ENCODE results near the gene UBL4B.

The UBL4B gene

DNA sequence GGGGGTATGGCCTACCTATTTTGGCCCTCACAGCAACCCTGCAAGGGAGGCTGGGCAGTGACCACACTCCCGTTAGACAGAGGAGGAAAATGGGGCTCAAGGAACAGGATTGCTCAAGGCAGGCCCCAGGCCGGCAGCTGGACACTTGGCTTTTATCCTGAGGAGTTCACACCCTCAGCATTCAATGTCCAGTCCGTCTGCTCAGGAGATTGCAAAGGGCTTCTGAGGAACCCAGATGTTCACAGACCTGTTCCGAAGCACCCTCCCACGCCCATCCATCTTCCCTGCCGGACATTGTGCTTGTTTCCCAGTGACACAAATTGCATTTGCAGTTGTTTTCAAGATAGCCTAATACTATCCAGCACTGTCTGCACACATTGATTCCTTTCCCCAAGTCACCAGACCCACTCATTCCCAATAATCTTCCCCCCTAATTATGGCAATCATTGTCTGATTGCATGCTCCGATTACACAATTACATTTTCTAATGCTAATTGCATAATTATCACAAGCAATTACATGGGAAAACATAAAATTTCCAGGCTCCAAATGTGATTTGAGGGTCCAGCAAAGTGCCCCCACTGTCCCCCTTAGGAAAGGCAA lies 4.3 kb upstream of the UBL4B start:
- H3K4me3 ChIP-seq (ENCODE audit: low read length), result no peak overlapping the region
- no peak overlapping the region for H3K27ac ChIP-seq (ENCODE audit: low read depth, low read length)
- no peaks in the 10 kb centered on the region for H3K36me3 ChIP-seq (ENCODE audit: control insufficient read depth, insufficient read depth, low read length)
- no peaks in the 10 kb centered on the region for H3K27me3 ChIP-seq (ENCODE audit: control insufficient read depth, insufficient read depth, low read length)
- no peak overlapping the region for H3K9ac ChIP-seq (ENCODE audit: low read length)
- no peaks in the 10 kb centered on the region for H3K4me1 ChIP-seq (ENCODE audit: control insufficient read depth, insufficient read depth, low read length)

- Histone ChIP-seq H3K36me3 (ENCODE audit: control insufficient read depth, insufficient read depth, low read length) (no peaks in the 10 kb centered on the region), H3K27ac (ENCODE audit: low read depth, low read length) (no peak overlapping the region), H3K4me3 (ENCODE audit: low read length) (no peak overlapping the region), H3K9ac (ENCODE audit: low read length) (no peak overlapping the region), H3K4me1 (ENCODE audit: control insufficient read depth, insufficient read depth, low read length) (no peaks in the 10 kb centered on the region), H3K27me3 (ENCODE audit: control insufficient read depth, insufficient read depth, low read length) (no peaks in the 10 kb centered on the region)
Measured at GRCh38 chr1:110111081-110111480, 1.2 kb upstream of the UBL4B start.

DNA sequence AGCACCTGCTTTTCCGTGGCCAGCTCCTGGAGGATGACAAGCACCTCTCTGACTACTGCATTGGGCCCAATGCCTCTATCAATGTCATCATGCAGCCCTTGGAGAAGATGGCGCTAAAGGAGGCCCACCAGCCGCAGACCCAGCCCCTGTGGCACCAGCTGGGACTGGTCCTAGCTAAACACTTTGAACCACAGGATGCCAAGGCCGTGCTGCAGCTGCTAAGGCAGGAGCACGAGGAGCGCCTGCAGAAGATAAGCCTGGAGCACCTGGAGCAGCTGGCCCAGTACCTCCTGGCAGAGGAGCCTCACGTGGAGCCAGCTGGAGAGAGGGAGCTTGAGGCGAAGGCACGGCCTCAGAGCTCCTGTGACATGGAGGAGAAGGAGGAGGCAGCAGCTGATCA lies 413 bp downstream of the UBL4B start:
- Histone ChIP-seq H3K4me1 (ENCODE audit: control insufficient read depth, insufficient read depth, low read length) (no peaks in the 10 kb centered on the region), H3K4me3 (ENCODE audit: low read length) (no peak overlapping the region), H3K27me3 (ENCODE audit: control insufficient read depth, insufficient read depth, low read length) (no peaks in the 10 kb centered on the region), H3K36me3 (ENCODE audit: control insufficient read depth, insufficient read depth, low read length) (no peaks in the 10 kb centered on the region), H3K9ac (ENCODE audit: low read length) (no peak overlapping the region), H3K27ac (ENCODE audit: low read depth, low read length) (no peak overlapping the region)

DNA sequence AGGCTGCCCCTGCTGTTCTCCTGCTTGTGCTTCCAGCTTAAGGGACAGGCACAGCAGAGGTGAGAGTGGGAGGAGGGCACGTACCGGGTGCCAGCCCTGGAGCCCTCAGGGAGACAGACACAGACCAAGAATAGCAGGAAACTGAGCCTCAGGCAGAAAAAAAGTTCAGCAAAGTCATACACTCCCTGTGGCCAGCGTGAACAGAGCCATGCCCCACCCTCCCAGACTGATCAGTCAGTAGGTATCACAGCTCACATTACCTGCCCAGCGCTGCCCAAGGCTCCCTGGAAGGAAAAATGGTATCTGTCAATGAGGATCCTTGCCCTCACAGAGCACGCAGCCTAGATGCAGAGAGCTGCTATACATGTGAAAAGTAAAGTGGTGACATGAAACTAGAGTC lies 1.3 kb downstream of the UBL4B start:
- Histone ChIP-seq H3K27ac (ENCODE audit: low read depth, low read length) (no peak overlapping the region), H3K36me3 (ENCODE audit: control insufficient read depth, insufficient read depth, low read length) (no peaks in the 10 kb centered on the region), H3K27me3 (ENCODE audit: control insufficient read depth, insufficient read depth, low read length) (no peaks in the 10 kb centered on the region), H3K4me1 (ENCODE audit: control insufficient read depth, insufficient read depth, low read length) (no peaks in the 10 kb centered on the region), H3K9ac (ENCODE audit: low read length) (no peak overlapping the region), H3K4me3 (ENCODE audit: low read length) (no peak overlapping the region)

GRCh38 chr1:110114173-110114572 lies 1.9 kb downstream of the UBL4B start:
- H3K36me3 ChIP-seq (ENCODE audit: control insufficient read depth, insufficient read depth, low read length), result no peaks in the 10 kb centered on the region
- no peak overlapping the region for H3K9ac ChIP-seq (ENCODE audit: low read length)
- no peaks in the 10 kb centered on the region for H3K4me1 ChIP-seq (ENCODE audit: control insufficient read depth, insufficient read depth, low read length)
- H3K4me3 ChIP-seq (ENCODE audit: low read length), result no peak overlapping the region
- no peak overlapping the region for H3K27ac ChIP-seq (ENCODE audit: low read depth, low read length)
- no peaks in the 10 kb centered on the region for H3K27me3 ChIP-seq (ENCODE audit: control insufficient read depth, insufficient read depth, low read length)

- Histone ChIP-seq H3K9ac (ENCODE audit: low read length) (no peak overlapping the region), H3K4me3 (ENCODE audit: low read length) (no peak overlapping the region), H3K27ac (ENCODE audit: low read depth, low read length) (no peak overlapping the region), H3K27me3 (ENCODE audit: control insufficient read depth, insufficient read depth, low read length) (no peaks in the 10 kb centered on the region), H3K4me1 (ENCODE audit: control insufficient read depth, insufficient read depth, low read length) (no peaks in the 10 kb centered on the region), H3K36me3 (ENCODE audit: control insufficient read depth, insufficient read depth, low read length) (no peaks in the 10 kb centered on the region)
Measured at GRCh38 chr1:110114784-110115183, 2.5 kb downstream of the UBL4B start.

DNA sequence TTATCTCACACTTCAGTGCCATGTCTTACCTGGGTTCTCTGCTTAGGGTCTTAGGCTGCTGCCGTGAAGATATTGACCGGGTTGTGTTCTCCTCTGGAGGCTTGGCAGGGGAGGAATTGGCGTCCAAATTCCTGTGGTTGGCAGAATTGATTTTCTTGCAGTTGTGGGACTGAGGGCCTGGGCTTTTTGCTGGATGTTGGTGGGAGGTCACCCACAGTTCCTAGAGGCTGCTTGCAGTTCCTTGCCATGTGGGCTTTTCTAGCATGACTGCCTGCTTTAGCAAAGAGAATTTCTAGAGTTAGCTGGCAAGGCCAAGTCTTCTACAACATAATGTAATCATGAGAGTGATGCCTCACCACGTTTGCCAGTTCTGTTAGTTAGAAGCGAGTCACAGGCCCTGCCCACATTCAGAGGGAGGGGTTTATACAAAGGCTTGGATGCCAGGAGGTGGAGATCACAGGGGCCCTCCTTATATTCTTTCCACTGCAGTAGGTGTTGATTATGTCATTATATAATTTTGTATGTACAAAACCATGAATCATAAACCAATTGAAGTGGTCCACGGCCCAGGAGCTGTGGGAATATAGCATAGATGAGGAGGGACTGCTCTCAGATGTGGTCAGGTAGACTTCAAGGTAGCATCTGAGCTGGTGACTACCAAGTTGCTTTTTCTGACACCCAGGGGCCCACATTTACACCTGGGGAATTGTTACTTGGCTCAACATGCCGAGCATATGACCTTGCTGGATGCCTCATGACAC lies 6.6 kb downstream of the UBL4B start:
- H3K27me3 ChIP-seq (ENCODE audit: control insufficient read depth, insufficient read depth, low read length), result no peaks in the 10 kb centered on the region
- no peak overlapping the region for H3K4me3 ChIP-seq (ENCODE audit: low read length)
- H3K36me3 ChIP-seq (ENCODE audit: control insufficient read depth, insufficient read depth, low read length), result no peaks in the 10 kb centered on the region
- H3K9ac ChIP-seq (ENCODE audit: low read length), result no peak overlapping the region
- peaks cover 11% of the 10 kb centered on the region for H3K4me1 ChIP-seq (ENCODE audit: control insufficient read depth, insufficient read depth, low read length)
- H3K27ac ChIP-seq (ENCODE audit: low read depth, low read length), result no peak overlapping the region

- Histone ChIP-seq H3K36me3 (ENCODE audit: control insufficient read depth, insufficient read depth, low read length) (no peaks in the 10 kb centered on the region), H3K4me1 (ENCODE audit: control insufficient read depth, insufficient read depth, low read length) (peaks cover 11% of the 10 kb centered on the region), H3K4me3 (ENCODE audit: low read length) (no peak overlapping the region), H3K27ac (ENCODE audit: low read depth, low read length) (no peak overlapping the region), H3K9ac (ENCODE audit: low read length) (no peak overlapping the region), H3K27me3 (ENCODE audit: control insufficient read depth, insufficient read depth, low read length) (no peaks in the 10 kb centered on the region)
Measured at GRCh38 chr1:110119843-110120242, 7.6 kb downstream of the UBL4B start.

DNA sequence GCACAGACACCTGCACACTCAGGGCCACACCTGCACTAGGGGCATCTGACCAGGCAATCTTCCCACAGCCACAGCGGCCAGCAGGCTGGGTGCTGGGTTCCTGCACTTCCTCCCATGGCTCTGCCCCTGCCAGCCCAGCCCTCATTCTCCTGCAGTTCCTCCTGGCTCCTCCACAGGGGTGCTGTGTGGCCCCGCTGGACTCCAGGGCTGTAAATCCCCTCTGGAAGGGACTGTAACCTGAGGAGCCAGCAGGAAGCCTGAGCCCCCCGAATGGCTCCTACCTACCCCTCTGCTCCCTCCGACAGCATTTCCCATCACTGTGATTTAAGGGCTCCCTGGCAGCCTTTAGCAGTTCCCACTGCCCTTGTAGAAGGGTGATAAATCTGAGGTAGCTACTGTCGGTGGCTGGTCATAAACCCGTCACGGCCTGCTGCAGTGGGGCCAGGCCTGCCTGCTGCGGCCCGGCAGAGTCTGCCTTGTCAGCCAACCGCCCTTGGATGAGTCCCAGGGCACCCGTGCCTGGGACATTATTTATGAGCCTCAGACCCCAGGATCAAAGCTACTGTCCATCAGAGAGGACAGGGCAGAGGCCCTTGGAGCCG lies 8.8 kb downstream of the UBL4B start:
- peaks cover 2% of the 10 kb centered on the region for H3K27me3 ChIP-seq (ENCODE audit: control insufficient read depth, insufficient read depth, low read length)
- H3K4me3 ChIP-seq (ENCODE audit: low read length), result no peak overlapping the region
- peaks cover 11% of the 10 kb centered on the region for H3K4me1 ChIP-seq (ENCODE audit: control insufficient read depth, insufficient read depth, low read length)
- H3K36me3 ChIP-seq (ENCODE audit: control insufficient read depth, insufficient read depth, low read length), result no peaks in the 10 kb centered on the region
- peak overlapping the region; percentile 70 for H3K27ac ChIP-seq (ENCODE audit: low read depth, low read length)
- no peak overlapping the region for H3K9ac ChIP-seq (ENCODE audit: low read length)

DNA sequence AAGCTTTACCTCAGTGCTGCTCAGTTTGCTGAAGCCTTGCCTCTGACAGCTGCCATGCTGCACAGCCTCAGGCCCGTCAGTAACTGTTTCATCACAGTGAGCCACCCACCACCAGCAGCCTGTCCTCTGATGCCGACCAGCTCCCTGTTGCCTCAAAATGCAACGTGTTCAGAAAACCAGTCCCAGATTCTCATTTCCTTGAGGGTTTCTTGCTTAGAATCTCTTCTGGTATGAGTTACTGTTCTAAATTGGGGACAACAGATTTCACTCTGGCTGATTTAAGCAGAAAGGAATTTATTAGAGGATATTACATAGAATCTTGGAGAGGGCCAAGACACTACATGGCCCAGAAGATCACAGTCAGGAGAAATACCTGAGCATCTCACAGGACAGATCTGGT lies 11.0 kb downstream of the UBL4B start:
- Histone ChIP-seq H3K4me3 (ENCODE audit: low read length) (no peak overlapping the region), H3K36me3 (ENCODE audit: control insufficient read depth, insufficient read depth, low read length) (no peaks in the 10 kb centered on the region), H3K27ac (ENCODE audit: low read depth, low read length) (no peak overlapping the region), H3K27me3 (ENCODE audit: control insufficient read depth, insufficient read depth, low read length) (peaks cover 4% of the 10 kb centered on the region), H3K4me1 (ENCODE audit: control insufficient read depth, insufficient read depth, low read length) (peaks cover 11% of the 10 kb centered on the region), H3K9ac (ENCODE audit: low read length) (no peak overlapping the region)

DNA sequence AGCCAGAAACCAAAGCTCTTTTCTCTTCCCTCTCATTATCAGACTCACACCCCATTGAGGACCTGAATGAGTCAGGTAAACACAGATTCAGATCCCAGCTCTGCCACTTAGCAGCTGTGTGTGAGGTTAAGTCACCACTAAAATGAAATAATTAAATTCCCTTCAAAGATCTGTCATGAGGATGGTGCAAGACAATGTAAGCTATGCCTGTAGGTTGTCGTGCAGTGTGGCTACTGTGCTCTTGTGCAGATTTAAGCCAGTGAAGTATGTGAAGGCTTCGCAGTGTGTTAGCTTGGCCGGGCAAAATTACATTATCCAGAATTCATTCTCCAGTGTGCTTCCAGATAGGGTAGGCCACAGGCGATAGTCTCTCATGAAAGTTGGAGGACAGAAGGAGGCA lies 13.6 kb downstream of the UBL4B start:
- no peak overlapping the region for H3K4me3 ChIP-seq (ENCODE audit: low read length)
- no peak overlapping the region for H3K9ac ChIP-seq (ENCODE audit: low read length)
- H3K36me3 ChIP-seq (ENCODE audit: control insufficient read depth, insufficient read depth, low read length), result no peaks in the 10 kb centered on the region
- H3K4me1 ChIP-seq (ENCODE audit: control insufficient read depth, insufficient read depth, low read length), result peaks cover 7% of the 10 kb centered on the region
- peaks cover 6% of the 10 kb centered on the region for H3K27me3 ChIP-seq (ENCODE audit: control insufficient read depth, insufficient read depth, low read length)
- no peak overlapping the region for H3K27ac ChIP-seq (ENCODE audit: low read depth, low read length)

DNA sequence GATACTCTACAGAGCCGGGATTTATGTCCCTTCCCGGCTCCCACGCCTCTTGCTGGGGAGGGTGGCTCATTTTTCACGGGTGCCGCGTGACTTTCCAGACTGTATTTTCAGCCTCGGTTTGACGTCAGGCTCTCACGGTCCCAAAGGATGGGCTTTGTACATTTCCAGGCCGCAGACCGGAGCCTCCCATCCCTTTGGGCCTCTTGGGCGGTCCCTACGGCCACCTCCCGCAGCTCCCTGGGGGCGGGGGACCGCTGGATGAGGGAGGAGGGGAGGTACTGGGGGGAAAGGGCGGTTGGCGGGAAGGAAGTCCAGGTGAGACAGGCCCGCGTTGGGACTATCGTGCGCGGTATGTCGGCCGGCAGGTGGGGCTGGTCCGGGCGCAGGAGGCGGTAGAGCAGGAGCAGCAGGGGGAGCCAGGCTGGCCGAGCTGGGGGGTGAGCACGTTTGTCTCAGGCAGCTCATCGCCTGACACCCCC lies 17.9 kb downstream of the UBL4B start:
- H3K4me1 ChIP-seq (ENCODE audit: control insufficient read depth, insufficient read depth, low read length), result no peaks in the 10 kb centered on the region
- no peaks in the 10 kb centered on the region for H3K36me3 ChIP-seq (ENCODE audit: control insufficient read depth, insufficient read depth, low read length)
- H3K9ac ChIP-seq (ENCODE audit: low read length), result no peak overlapping the region
- H3K27me3 ChIP-seq (ENCODE audit: control insufficient read depth, insufficient read depth, low read length), result peaks cover 8% of the 10 kb centered on the region
- H3K4me3 ChIP-seq (ENCODE audit: low read length), result no peak overlapping the region
- no peak overlapping the region for H3K27ac ChIP-seq (ENCODE audit: low read depth, low read length)

Data from rectal smooth muscle tissue (tissue), 1 donor.